Fibroblast of lung (primary cell): ENCODE measurements around the gene TNRC18. TPM values are rescaled to one million over a fixed set of nuclear protein-coding genes. Genes with fewer than 3 reads are reported as not detected.

Experiments
- DNase-seq, 2 donors: peaks; one replicate each; pipeline versions ENCODE4 v3.0.0 to v3.0.0-alpha.2; 2010; ENCODE audit warnings: low read depth in 2 of 2
- H2AFZ ChIP-seq: 2 replicates; pipeline ENCODE4 v1.5.1; 2012; ENCODE audit warnings: low read length, control low read depth, inconsistent platforms
- H3K27ac ChIP-seq: 2 replicates; pipeline ENCODE4 v1.5.1; 2011; ENCODE audit warnings: low read length, control low read depth; ENCODE audit not compliant: insufficient read depth
- H3K27me3 ChIP-seq: 2 replicates; pipeline ENCODE4 v1.5.1; 2011; ENCODE audit warnings: mild to moderate bottlenecking, low read length; ENCODE audit not compliant: control insufficient read depth, insufficient read depth
- H3K36me3 ChIP-seq: 2 replicates; pipeline ENCODE4 v1.5.1; 2011; ENCODE audit warnings: low read length; ENCODE audit not compliant: control insufficient read depth, insufficient read depth
- H3K4me1 ChIP-seq: 2 replicates; pipeline ENCODE4 v1.5.1; 2011; ENCODE audit warnings: low read length; ENCODE audit not compliant: control insufficient read depth, insufficient read depth; ENCODE audit errors: extremely low read depth
- H3K4me2 ChIP-seq: 2 replicates; pipeline ENCODE4 v1.5.1; 2011; ENCODE audit warnings: low read length, control low read depth; ENCODE audit not compliant: insufficient read depth; ENCODE audit errors: extremely low read depth
- H3K4me3 ChIP-seq, 4 experiments: fragments of 200-600 bp in 1 of 4; sonication (generic) in 1 of 4; replicated peaks in 1 of 4; 2 replicates each; pipeline ENCODE4 v1.5.1; 2011 to 2016; ENCODE audit warnings: low read length in 4 of 4, low read depth in 3 of 4, mild to moderate bottlenecking in 3 of 4, control low read depth in 2 of 4, inconsistent platforms in 1 of 4, mixed read lengths in 1 of 4; ENCODE audit not compliant: insufficient read depth in 1 of 4; ENCODE audit errors: control extremely low read depth in 1 of 4
- H3K79me2 ChIP-seq: 2 replicates; pipeline ENCODE4 v1.5.1; 2012; ENCODE audit warnings: mild to moderate bottlenecking, low read length, inconsistent platforms; ENCODE audit not compliant: control insufficient read depth, insufficient read depth
- H3K9ac ChIP-seq: 2 replicates; pipeline ENCODE4 v1.5.1; 2011; ENCODE audit warnings: mild to moderate bottlenecking, low read length, control low read depth; ENCODE audit not compliant: insufficient read depth
- H3K9me3 ChIP-seq: 2 replicates; pipeline ENCODE4 v1.5.1; 2012; ENCODE audit warnings: low read depth, low read length; ENCODE audit not compliant: control insufficient read depth, insufficient read depth
- H4K20me1 ChIP-seq: 2 replicates; pipeline ENCODE4 v1.5.1; 2011; ENCODE audit warnings: low read length; ENCODE audit not compliant: control insufficient read depth, insufficient read depth; ENCODE audit errors: extremely low read depth
- CTCF ChIP-seq, 2 donors: IDR thresholded peaks in 1 of 2; conservative IDR thresholded peaks in 1 of 2; 1 replicate in 1 of 2; 2 replicates in 1 of 2; pipeline ENCODE4 v1.5.1; 2011 to 2012; ENCODE audit warnings: low read length in 2 of 2, control low read depth in 1 of 2, inconsistent platforms in 1 of 2, low read depth in 1 of 2, mild to moderate bottlenecking in 1 of 2
- EZH2 ChIP-seq: IDR thresholded peaks from 2 replicates; pipeline ENCODE4 v1.5.1; 2012; ENCODE audit warnings: low read length, control low read depth, mild to moderate bottlenecking; ENCODE audit errors: missing control alignments
- polyA plus RNA-seq, 2 donors: library from polyadenylated mRNA; depleted of rRNA in 1 of 2; stranded (reverse) in 1 of 2; unstranded in 1 of 2; fragments of >200 nt; gene quantifications; 2 replicates each; pipeline ENCODE4 v1.2.1, GENCODE V29; 2011 to 2012; ENCODE audit warnings: missing spikeins in 1 of 2
- total RNA-seq: library from RNA; depleted of rRNA; stranded (reverse); fragments of >200 nt; gene quantifications from 2 replicates; pipeline ENCODE4 v1.2.1, GENCODE V29; 2014

Gene TNRC18
- total and polyA plus RNA-seq, 2 donors (not counting 1 experiment from before 2014, with no cell fraction given) = 19.7 to 38.5 TPM

- no peak for DNase-seq
- H3K36me3 ChIP-seq = no peaks in the 10 kb centered on the region
- no peaks in the 10 kb centered on the region for H3K4me1 ChIP-seq
- no peak overlapping the region for H3K4me2 ChIP-seq
- H3K4me3 ChIP-seq = no peak overlapping the region
- H3K27ac ChIP-seq = no peak overlapping the region
- no peak overlapping the region for H3K9ac ChIP-seq
- no peak overlapping the region for H2AFZ ChIP-seq
- no peaks in the 10 kb centered on the region for H3K27me3 ChIP-seq
- TF ChIP-seq EZH2 (no peak), CTCF (conservative IDR thresholded peaks at IDR 0.05 in 1 of 2, IDR thresholded peaks at IDR 0.05 in 1 of 2; ENCODE audit: low read depth in 1 of 2, low read length in 2 of 2) (no peak)
- H3K79me2 ChIP-seq = no peaks in the 10 kb centered on the region
- H3K9me3 ChIP-seq = no peaks in the 10 kb centered on the region
- H4K20me1 ChIP-seq = no peaks in the 10 kb centered on the region
Observed at GRCh38 chr7:5462216-5462615, 38.6 kb upstream of the TNRC18 start.

- Histone ChIP-seq H3K9me3 (no peaks in the 10 kb centered on the region), H3K27ac (no peak overlapping the region), H2AFZ (no peak overlapping the region), H4K20me1 (no peaks in the 10 kb centered on the region), H3K4me1 (no peaks in the 10 kb centered on the region), H3K27me3 (no peaks in the 10 kb centered on the region), H3K9ac (no peak overlapping the region), H3K4me2 (no peak overlapping the region), H3K36me3 (no peaks in the 10 kb centered on the region), H3K79me2 (no peaks in the 10 kb centered on the region), H3K4me3 (no peak overlapping the region)
- TF ChIP-seq CTCF (conservative IDR thresholded peaks at IDR 0.05 in 1 of 2, IDR thresholded peaks at IDR 0.05 in 1 of 2; ENCODE audit: low read depth in 1 of 2, low read length in 2 of 2) (no peak), EZH2 (no peak)
- no peak for DNase-seq
Observed at GRCh38 chr7:5458921-5459480, 35.4 kb upstream of the TNRC18 start.

- no peaks in the 10 kb centered on the region for H3K79me2 ChIP-seq
- DNase-seq = no peak
- peaks cover 7% of the 10 kb centered on the region for H3K4me1 ChIP-seq
- no peak overlapping the region for H3K4me3 ChIP-seq
- TF ChIP-seq EZH2 = no peak
- TF ChIP-seq CTCF (conservative IDR thresholded peaks at IDR 0.05 in 1 of 2, IDR thresholded peaks at IDR 0.05 in 1 of 2; ENCODE audit: low read depth in 1 of 2, low read length in 2 of 2) = no peak
- no peaks in the 10 kb centered on the region for H3K36me3 ChIP-seq
- no peak overlapping the region for H3K4me2 ChIP-seq
- no peak overlapping the region for H3K9ac ChIP-seq
- H3K9me3 ChIP-seq = no peaks in the 10 kb centered on the region
- H3K27ac ChIP-seq = no peak overlapping the region
- H4K20me1 ChIP-seq = no peaks in the 10 kb centered on the region
- H2AFZ ChIP-seq = no peak overlapping the region
- no peaks in the 10 kb centered on the region for H3K27me3 ChIP-seq
Observed at GRCh38 chr7:5457245-5457735, 33.7 kb upstream of the TNRC18 start.
